Measurements from ENCODE around the gene ZBTB46.

ZBTB46 gene

DNA sequence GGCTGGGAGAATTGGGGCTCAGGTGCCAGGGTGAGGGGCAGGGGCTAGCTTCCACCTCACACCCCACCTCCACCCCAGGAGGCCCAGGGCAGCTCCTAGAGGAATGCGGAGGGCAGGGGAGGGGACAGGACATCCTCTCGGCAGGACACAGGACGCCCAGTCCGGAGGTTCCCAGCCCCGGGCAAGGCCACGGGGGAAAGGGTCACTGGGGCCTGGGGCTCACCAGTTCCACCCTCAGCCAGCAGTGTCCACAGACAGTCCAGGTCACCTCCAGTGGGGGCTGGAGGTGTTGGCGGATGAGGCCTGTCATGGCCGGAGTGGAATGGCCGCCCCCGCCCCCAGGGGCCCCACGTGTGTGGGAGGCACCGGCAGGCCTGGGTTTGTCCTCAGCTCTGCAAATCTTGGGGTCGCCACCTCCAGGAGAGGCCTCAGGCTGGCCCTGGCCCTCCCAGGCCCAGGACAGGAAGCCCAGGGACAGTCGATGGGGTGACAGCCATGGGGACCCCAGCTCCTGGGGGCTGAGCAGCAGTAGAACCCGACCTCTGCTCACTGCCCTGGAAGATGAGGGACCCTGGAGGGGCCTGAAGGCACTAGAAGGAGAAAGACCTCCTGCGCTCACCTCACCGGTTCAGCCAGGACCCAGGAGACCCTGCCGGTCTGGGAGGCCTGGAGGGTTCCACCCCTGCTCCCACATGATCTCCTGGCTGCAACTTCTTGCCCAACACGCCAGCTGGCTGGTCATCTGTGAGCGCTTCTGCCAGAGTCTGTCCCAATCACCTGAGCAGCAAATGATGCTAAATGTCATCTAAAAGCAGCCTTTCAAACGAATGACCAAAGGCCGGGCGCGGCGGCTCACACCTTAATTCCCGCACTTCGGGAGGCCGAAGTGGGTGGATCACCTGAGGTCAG lies 17.2 kb upstream of the ZBTB46 start:
- no peak for DNase-seq (ENCODE audit: low spot score)

DNA sequence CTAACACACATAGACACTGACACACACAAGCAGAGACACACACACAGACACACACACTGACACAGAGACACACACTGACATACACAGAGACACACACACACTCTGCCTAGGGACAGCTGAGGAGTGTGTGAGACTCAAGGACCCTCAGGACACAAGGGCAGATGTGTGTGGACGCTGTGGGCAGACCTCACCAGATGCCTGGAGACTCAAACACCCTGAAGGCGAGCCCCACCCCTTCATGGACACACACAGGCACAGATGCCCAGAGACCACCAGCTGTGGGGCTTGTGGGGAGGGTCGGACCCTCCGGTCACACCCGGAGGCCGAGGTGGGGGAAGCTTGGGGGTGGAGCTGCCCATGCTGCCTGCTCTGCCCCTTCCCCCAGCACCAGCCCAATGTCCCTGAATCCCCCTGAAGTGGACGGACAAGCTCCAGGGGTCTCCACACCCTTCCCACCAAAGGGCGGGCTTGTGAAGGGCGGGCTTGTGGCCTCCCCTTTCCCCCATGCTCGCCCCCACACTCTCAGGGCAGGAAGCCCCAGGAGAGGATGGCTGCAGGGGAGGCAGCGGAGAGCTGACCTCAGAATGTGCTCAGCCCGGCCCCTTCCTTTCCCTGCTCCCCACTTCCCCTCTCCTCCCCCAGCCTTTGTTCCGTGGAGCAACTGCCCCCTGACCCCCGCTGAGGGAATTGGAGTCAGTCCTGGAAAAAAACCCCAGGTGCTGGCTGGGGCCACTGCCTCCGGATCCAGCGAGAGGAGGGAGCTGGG lies 16.4 kb upstream of the ZBTB46 start:
- Histone ChIP-seq H3K27ac (peak overlapping the region in 1 of 2 donors; percentile 73), H3K4me3 (no peak overlapping the region)
- TF ChIP-seq CTCF (IDR thresholded peaks at IDR 0.05) = no peak
- DNase-seq (ENCODE audit: low spot score) = no peak

More for the DNA sequence above, 17.2 kb upstream of the ZBTB46 start:
- Histone ChIP-seq H3K4me3 (no peak overlapping the region), H3K27ac (peak overlapping the region in 1 of 2 donors; percentile 73)
- TF ChIP-seq CTCF (IDR thresholded peaks at IDR 0.05) = no peak

GRCh38 chr20:63846888-63847236 lies 15.8 kb upstream of the ZBTB46 start:
- peak overlapping the region in 1 of 2 donors; percentile 73 for H3K27ac ChIP-seq
- TF ChIP-seq CTCF (IDR thresholded peaks at IDR 0.05) = no peak
- H3K4me3 ChIP-seq = no peak overlapping the region
- no peak for DNase-seq (ENCODE audit: low spot score)

- TF ChIP-seq CTCF (IDR thresholded peaks at IDR 0.05) = no peak
- Histone ChIP-seq H3K27ac (peak overlapping the region in 1 of 2 donors; percentile 73), H3K4me3 (peak overlapping the region; percentile 42)
- no peak for DNase-seq (ENCODE audit: low spot score)
These were observed 15.2 kb upstream of the ZBTB46 start for GRCh38 chr20:63846128-63846771.

DNA sequence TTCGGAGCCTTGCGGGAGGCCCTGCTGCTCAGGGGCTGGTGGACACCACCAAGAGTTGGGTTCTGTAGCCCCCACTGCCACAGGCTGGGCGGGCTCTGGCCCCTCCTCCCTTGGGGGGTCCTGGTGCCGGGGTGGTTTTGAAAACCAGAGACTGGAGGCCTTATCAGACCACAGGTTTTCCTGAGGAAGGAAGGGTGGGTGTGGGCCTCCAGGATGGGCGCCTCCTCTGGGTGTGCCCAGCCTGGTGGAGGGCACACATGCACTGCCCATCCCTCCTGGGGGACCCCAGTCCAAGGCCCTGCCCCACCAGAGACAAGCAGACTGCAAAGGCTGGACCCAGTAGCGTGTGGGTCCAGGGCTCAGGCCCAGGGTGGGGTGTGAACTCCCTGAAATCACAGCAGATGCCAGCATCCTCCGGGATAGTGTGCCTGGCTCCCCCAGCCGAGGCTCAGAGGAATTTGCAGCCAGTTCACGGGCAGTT lies 13.5 kb upstream of the ZBTB46 start:
- Histone ChIP-seq H3K27ac (no peak overlapping the region), H3K4me3 (no peak overlapping the region)
- no peak for TF ChIP-seq CTCF (IDR thresholded peaks at IDR 0.05)
- DNase-seq (ENCODE audit: low spot score) = no peak

DNA sequence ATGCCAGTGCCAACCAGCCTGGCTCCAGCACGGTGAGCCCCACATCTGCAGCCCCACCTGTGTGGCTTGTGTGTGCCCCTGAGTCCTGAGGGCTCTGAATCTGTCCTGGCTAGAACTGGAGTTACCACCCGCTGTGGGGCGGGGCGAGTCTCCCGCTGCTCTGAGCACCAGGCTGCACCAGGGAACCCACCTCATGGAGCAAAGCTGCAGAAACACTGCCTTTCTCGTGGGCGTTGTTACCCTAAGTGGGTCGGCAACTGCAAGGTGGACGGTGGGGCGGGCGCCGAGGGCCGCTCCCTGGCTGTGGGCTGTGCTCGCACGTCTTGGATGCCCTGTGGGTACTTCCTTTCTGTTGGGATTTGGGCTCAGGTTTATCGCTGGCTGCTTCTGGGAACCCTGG lies 12.7 kb upstream of the ZBTB46 start:
- no peak overlapping the region for H3K27ac ChIP-seq
- DNase-seq (ENCODE audit: low spot score) = no peak
- TF ChIP-seq CTCF (IDR thresholded peaks at IDR 0.05) = no peak
- H3K4me3 ChIP-seq = no peak overlapping the region
